GM12878 (cell line): ENCODE results near the gene ZNF530.

Source experiments
- CBX3 ChIP-seq: fragments of 200-600 bp; sonication (generic); IDR thresholded peaks from 2 replicates; pipeline ENCODE4 v1.6.1; 2016; ENCODE audit warnings: low read depth, borderline replicate concordance
- ETV6 ChIP-seq, 2 experiments: fragments of 450-650 bp in 1 of 2; IDR thresholded peaks in 1 of 2; conservative IDR thresholded peaks in 1 of 2; 2 replicates each; pipeline ENCODE4 v1.6.1; 2014; ENCODE audit warnings: antibody characterized with exemption in 1 of 2, borderline replicate concordance in 1 of 2, low read depth in 1 of 2, mild to moderate bottlenecking in 1 of 2, moderate library complexity in 1 of 2
- MAX ChIP-seq: IDR thresholded peaks from 2 replicates; pipeline ENCODE4 v1.6.1; 2012; ENCODE audit warnings: low read depth, low read length, improper control_type of control experiment
- MXI1 ChIP-seq: fragments of 150-350 bp; IDR thresholded peaks from 2 replicates; pipeline ENCODE4 v1.6.1; 2011; ENCODE audit warnings: low read depth, mild to moderate bottlenecking, inconsistent platforms, low read length, improper control_type of control experiment

GRCh38 chr19:57606931-57607330, 7.2 kb downstream of the ZNF530 start:
- TF ChIP-seq MXI1 = no peak
- TF ChIP-seq CBX3 = no peak
- no peak for TF ChIP-seq ETV6 (conservative IDR thresholded peaks at IDR 0.05 in 1 of 2, IDR thresholded peaks at IDR 0.05 in 1 of 2; ENCODE audit: borderline replicate concordance in 1 of 2, low read depth in 1 of 2)
- TF ChIP-seq MAX = no peak
